ENCODE results near the gene DNAJC5G.

The DNAJC5G gene

GRCh38 chr2:27285481-27285880, 10.2 kb downstream of the DNAJC5G start:
- Histone ChIP-seq H3K27ac (no peak overlapping the region), H3K27me3 (ENCODE audit: insufficient read depth, low read depth, severe bottlenecking) (no peaks in the 10 kb centered on the region), H3K36me3 (no peaks in the 10 kb centered on the region), H3K9me3 (ENCODE audit: severe bottlenecking) (no peaks in the 10 kb centered on the region), H3K4me3 (ENCODE audit: low read depth, low read length) (no peak overlapping the region)
- DNase-seq = no peak
- TF ChIP-seq, protein P1, sequence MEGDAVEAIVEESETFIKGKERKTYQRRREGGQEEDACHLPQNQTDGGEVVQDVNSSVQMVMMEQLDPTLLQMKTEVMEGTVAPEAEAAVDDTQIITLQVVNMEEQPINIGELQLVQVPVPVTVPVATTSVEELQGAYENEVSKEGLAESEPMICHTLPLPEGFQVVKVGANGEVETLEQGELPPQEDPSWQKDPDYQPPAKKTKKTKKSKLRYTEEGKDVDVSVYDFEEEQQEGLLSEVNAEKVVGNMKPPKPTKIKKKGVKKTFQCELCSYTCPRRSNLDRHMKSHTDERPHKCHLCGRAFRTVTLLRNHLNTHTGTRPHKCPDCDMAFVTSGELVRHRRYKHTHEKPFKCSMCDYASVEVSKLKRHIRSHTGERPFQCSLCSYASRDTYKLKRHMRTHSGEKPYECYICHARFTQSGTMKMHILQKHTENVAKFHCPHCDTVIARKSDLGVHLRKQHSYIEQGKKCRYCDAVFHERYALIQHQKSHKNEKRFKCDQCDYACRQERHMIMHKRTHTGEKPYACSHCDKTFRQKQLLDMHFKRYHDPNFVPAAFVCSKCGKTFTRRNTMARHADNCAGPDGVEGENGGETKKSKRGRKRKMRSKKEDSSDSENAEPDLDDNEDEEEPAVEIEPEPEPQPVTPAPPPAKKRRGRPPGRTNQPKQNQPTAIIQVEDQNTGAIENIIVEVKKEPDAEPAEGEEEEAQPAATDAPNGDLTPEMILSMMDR (IDR thresholded peaks at IDR 0.05; ENCODE audit: low read depth, low read length) = no peak

- Histone ChIP-seq H3K36me3 (no peaks in the 10 kb centered on the region), H3K27ac (no peak overlapping the region), H3K27me3 (ENCODE audit: insufficient read depth, low read depth, severe bottlenecking) (no peaks in the 10 kb centered on the region), H3K9me3 (ENCODE audit: severe bottlenecking) (no peaks in the 10 kb centered on the region), H3K4me3 (ENCODE audit: low read depth, low read length) (no peak overlapping the region)
- TF ChIP-seq, protein P1 (IDR thresholded peaks at IDR 0.05; ENCODE audit: low read depth, low read length) = no peak
- DNase-seq = no peak
These were observed 13.4 kb downstream of the DNAJC5G start for GRCh38 chr2:27288610-27289009.

DNA sequence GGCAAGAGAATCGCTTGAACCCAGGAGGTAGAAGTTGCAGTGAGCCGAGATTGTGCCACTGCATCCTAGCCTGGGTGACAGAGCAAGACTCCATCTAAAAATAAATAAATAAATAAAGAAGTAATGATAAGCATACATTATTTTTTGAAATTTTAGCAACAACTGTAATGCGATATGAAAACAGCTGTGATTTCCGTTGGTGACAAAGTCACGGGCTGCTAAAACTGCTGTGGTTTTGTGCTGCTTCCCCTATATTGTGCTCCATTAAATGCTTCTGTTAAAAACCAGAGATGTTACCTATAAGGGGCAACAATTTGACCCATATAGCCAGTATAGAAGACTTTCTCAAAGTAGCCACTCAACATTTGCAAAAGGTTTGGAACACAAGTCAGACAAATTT, 15.3 kb downstream of the DNAJC5G start:
- TF ChIP-seq, protein P1 (IDR thresholded peaks at IDR 0.05; ENCODE audit: low read depth, low read length) = no peak
- no peak for DNase-seq
- no peak overlapping the region for H3K4me3 ChIP-seq (ENCODE audit: low read depth, low read length)
- H3K9me3 ChIP-seq (ENCODE audit: severe bottlenecking) = no peaks in the 10 kb centered on the region
- no peaks in the 10 kb centered on the region for H3K36me3 ChIP-seq
- no peak overlapping the region for H3K27ac ChIP-seq
- H3K27me3 ChIP-seq (ENCODE audit: insufficient read depth, low read depth, severe bottlenecking) = no peaks in the 10 kb centered on the region

GRCh38 chr2:27291865-27292264, 16.6 kb downstream of the DNAJC5G start:
- H3K36me3 ChIP-seq = no peaks in the 10 kb centered on the region
- no peak overlapping the region for H3K4me3 ChIP-seq (ENCODE audit: low read depth, low read length)
- TF ChIP-seq, protein P1 (IDR thresholded peaks at IDR 0.05; ENCODE audit: low read depth, low read length) = peak; percentile 79
- H3K9me3 ChIP-seq (ENCODE audit: severe bottlenecking) = no peaks in the 10 kb centered on the region
- no peak overlapping the region for H3K27ac ChIP-seq
- H3K27me3 ChIP-seq (ENCODE audit: insufficient read depth, low read depth, severe bottlenecking) = no peaks in the 10 kb centered on the region
- peak; percentile 57 for DNase-seq

GRCh38 chr2:27294928-27295327, 19.7 kb downstream of the DNAJC5G start:
- Histone ChIP-seq H3K36me3 (no peaks in the 10 kb centered on the region), H3K9me3 (ENCODE audit: severe bottlenecking) (no peaks in the 10 kb centered on the region), H3K27me3 (ENCODE audit: insufficient read depth, low read depth, severe bottlenecking) (no peaks in the 10 kb centered on the region), H3K27ac (no peak overlapping the region), H3K4me3 (ENCODE audit: low read depth, low read length) (no peak overlapping the region)
- TF ChIP-seq, protein P1 (IDR thresholded peaks at IDR 0.05; ENCODE audit: low read depth, low read length) = no peak
- DNase-seq = no peak

DNA sequence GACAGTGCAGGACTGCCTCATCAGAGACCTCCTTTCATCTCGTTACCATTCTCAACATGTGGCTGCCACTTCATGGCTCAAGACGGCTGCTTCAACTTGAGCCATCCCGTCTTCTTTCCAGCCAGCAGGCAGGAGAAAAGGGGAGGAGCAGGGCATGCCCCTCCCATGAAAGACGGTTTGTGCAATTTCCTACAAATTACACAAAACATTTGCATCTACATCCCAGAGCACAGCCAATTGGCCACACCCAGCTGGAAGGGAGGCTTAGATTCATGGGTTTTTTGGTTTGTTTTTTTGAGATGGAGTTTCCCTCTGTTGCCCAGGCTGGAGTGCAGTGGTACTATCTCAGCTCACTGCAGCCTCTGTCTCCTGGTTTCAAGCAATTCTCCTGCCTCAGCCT, 21.2 kb downstream of the DNAJC5G start:
- Histone ChIP-seq H3K27me3 (ENCODE audit: insufficient read depth, low read depth, severe bottlenecking) (no peaks in the 10 kb centered on the region), H3K36me3 (no peaks in the 10 kb centered on the region), H3K4me3 (ENCODE audit: low read depth, low read length) (no peak overlapping the region), H3K9me3 (ENCODE audit: severe bottlenecking) (no peaks in the 10 kb centered on the region), H3K27ac (no peak overlapping the region)
- TF ChIP-seq, protein P1 (IDR thresholded peaks at IDR 0.05; ENCODE audit: low read depth, low read length) = no peak
- no peak for DNase-seq

Measured in WERI-Rb-1 (cell line).